NCI-H526 (cell line): ENCODE data around the gene ADGRG1.

Source experiments
- DNase-seq, 2 experiments: peaks; one replicate each; lab custom pipeline; 2025; lab: John Stamatoyannopoulos, UW

Gene ADGRG1

DNA sequence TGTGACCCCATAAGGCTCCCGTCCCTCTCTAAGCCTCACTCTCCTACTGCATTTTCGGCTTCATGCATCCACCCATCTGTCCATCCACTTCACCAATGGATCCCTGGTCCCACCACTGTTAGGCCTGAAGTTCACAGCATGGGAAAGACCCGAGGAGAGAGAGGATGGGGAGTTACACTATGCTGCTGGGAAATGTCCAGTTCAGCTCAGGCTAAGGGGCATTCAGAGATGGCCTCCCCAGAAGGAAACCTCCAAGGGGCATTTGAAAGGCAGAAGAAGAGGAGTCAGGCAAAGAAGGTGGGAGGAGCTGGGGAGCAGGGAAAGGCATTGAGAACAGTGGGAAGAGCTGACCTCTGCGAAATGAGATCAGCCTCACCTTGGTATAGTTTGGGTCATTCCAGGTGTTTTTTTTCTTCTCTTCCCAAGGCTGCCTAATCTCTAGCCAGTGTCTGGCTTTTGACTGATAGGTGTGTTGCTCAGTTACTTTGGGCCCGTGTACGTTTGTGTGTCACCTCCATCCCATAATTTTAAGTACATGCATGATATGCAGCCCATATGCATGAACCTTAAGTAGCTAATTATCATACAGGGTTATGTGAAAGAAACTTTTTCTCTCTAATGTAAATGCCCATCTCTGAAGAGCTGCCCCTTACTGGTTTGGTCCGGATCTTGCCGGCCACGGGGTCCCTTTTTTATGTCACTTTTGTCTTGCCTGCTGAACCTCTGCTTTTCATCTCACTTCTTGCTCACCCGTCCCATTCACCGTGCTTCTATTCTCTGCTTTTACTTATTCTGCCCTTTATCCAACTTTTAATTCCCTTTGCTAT is 54.6 kb downstream of the ADGRG1 start:
- no peak for DNase-seq

- no peak for DNase-seq
Observed at GRCh38 chr16:57683636-57684545, 55.5 kb downstream of the ADGRG1 start.

GRCh38 chr16:57684626-57685358 is 56.4 kb downstream of the ADGRG1 start:
- DNase-seq, result no peak

- DNase-seq, result no peak
Observed at GRCh38 chr16:57685633-57686032, 57.2 kb downstream of the ADGRG1 start.

GRCh38 chr16:57686577-57686976 is 58.1 kb downstream of the ADGRG1 start:
- DNase-seq, result no peak

DNA sequence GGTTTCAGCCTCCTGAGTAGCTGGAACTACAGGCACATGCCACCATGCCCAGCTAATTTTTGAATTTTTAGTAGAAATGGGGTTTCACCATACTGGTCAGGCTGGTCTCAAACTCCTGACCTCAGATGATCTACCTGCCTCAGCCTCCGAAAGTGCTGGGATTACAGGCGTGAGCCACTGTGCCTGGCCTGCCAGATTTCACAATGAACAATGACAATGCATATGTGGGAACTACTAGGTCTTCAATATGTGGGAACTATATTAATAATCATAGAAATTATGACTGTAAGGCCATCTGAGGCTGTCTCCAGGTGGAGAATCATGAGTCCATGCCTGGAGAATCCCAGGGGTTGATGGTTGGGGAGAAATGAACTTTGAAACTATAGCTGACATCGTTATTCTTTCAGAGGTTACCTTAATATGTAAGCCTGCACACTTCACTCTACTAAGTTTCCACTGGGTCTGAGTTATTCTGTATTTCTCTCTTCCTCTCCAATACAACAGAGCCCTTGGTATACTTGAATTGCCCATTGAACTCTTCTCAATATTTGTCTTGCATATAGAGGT is 59.0 kb downstream of the ADGRG1 start:
- no peak for DNase-seq

DNA sequence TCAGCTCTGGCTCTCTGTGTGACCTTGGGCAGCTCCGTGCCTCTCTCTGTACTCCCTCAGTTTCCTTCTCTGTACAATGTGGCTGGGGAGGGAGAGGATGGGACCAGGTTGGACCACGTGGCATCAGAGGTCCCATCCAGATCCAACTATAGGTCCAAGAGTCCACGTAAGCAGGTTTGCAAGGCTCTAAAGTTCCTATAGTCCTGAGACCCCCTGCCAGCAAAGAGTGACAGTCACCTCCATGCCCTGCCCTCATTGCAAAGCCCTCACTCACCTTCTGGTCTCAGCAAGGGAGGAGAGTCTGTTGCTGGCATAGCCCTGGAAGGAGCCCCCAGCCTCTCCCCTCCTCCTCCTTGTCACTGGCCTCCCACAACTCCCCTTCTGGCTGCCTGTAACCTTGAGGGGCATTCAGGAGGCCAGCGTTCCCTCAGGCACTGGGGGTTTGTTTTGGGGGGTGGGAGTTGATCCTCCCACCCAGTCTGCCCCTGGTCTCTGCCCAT is 60.1 kb downstream of the ADGRG1 start:
- DNase-seq, result no peak

DNA sequence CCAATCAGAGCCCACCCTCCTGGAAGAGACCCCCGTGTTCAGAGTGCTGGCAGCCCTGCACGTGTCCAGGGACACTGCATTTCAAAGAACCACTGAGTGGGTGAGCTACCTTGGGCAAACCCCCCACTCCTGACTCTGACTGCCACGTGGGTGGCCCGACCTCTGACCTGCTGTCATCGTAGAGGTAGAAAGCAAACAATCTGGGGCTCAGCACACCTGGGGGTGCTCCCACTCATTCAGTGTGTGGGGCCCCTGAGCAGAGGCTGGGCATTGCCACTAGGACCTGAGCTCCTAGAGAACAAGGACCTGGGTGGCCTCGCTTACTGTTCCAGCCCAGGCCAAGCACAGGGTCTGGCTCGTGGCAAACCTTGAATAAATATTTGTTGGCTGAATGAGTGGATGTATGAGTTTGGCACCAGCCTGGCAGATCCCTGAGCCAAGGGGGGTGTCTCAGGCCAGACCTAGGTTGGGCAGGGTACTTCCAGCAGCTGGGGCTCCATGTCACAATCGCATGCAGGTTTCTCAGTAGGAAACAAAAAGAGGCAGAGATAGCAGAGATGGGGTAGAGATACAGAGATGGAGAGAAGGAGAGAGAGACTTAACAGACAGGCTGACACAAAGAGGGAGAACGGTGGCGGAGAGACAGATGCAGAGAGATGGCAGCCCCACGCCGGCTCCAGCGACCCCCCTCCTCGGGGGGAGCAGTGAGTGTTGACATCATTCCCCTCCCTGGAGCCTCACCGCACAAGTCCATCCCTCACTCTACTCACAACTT is 60.7 kb downstream of the ADGRG1 start:
- no peak for DNase-seq

DNA sequence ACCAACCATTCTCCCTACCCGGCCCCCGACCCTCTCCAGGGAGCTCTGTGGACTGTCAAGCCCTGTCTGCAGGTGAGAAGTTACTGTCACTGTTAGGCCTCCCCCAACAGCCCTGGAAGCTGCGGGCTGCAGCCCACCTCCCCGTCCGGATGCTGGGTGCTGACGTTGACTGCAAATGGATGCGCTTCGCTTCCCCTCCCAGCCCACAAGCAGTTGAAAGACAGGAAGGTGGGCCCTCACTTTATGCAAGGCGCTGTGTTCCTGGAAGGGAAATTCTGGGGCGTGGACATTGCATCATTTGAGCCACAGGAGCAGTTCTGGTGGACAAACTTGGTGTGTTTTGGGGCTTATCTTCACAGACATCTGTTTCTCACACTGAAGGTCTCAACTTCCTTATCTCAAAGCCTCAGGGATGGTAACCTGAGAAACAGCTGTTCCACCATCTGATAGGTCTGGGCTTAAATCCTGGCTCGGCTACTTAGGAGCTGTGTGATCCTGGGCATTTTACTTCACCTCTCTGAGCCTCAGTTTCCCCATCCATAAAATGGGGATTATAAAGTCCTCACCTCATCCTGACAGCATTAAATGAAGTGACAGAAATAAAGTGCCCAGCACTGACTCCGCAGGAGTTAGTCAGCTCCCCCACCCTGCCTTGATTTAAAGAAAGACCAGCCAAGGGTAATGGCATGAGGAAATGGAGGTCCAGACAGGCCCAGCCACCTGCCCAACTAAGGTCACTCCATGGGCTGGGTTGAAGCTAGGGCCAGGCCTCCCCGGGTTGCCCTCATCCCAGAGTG is 61.5 kb downstream of the ADGRG1 start:
- DNase-seq, result no peak

DNA sequence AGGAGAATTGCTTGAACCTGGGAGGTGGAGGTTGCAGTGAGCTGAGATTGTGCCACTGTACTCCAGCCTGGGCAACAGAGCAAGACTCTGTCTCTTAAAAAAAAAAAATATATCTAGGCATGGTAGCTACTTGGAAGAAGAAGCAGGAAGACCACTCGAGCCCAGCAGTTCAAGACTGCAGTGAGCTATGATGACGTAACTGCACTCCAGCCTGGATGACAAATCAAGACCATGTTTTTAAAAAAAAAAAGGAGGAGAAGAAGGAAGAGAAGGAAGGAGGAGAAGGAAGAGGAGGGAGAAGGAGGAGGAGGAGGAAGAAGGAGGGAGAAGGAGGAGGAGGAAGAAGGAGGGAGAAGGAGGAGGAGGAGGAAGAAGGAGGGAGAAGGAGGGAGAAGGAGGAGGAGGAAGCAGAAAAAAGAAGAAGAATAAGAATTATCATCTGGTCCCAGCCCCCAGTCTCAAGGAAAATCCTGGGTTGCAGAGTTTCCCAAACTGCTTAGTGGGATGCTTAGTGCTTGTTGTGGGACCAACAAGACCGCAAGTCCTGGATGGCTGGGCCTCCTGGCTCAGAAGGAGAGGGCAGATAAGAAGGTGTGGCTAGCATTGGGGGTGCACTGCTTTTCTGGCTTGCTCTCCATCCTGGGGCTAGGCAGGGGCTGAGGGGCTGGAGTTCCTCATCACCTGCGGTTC is 62.5 kb downstream of the ADGRG1 start:
- DNase-seq, result no peak

DNA sequence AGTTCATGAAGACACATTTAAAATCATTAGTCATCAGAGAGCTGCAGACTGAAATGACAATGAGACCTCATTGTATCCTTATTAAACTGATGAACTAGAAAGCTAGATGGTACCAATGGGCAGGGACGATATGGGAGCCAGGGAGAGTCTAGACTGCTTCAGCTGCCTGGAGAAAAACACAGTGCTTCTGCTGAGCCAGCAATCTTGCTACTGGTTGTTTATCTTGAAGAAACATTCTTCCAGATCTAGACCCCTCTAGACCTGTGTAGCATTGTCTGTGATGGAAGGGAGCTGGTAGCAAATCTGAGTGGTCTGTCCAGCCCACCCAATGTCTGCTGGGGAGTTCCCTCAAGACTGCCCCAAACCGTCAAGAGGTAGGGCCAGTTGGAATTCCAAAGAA is 64.2 kb downstream of the ADGRG1 start:
- no peak for DNase-seq

GRCh38 chr16:57693550-57693949 is 65.1 kb downstream of the ADGRG1 start:
- DNase-seq, result no peak

- DNase-seq, result no peak
Observed at GRCh38 chr16:57694231-57694724, 65.8 kb downstream of the ADGRG1 start.

DNA sequence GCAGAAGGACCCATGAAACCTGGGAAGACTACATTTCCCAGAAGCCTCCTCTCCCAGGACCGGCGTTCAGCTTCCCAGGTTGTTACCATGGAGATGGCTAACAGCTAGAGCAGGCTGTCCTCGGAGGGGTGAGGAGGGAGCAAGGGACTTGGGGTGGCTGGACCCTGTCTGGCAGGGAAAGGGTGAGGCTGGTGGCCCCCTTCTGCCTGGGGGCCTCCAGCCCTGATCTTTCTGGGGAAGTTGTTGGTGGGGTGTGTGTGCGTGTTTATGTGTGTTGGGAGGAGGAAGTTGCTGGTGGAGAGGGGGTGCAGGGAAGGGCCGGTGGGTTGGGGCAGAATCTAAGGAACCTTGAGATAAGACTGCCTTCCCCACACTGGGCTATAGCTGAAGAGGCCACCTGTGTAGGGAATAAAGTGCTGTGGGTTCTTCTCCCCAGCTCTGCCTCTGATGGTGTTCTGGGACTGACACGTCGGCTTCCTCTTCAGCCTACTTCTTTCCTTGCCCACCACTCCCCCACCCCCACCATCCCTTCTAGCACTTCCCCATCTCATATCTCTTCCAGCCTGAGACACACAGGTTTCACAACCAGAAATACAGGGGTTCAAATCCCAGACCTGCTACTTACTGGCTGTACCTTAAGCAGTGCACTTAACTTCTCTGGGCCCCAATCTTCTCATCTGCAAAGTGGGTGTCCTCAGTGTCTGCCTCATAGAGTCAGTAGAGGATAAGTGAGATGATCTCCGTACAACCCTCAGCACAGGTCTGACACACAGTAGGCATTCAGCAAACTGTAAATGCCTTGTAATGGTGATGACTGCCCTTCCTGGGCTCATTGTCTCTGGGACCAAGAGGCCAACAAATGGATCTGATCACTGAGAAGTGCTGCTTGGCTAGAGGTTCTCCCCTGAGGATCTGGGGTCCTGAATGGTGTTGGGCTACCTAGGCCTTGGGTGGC is 66.6 kb downstream of the ADGRG1 start, which contains the start of gene DRC7:
Gene DRC7 (plus strand): TSS at position 82 of the 955 bp plus-strand sequence. CDS start 3,144 bp downstream, outside the sequence.
- peak; percentile 4 to 59 for DNase-seq

DNA sequence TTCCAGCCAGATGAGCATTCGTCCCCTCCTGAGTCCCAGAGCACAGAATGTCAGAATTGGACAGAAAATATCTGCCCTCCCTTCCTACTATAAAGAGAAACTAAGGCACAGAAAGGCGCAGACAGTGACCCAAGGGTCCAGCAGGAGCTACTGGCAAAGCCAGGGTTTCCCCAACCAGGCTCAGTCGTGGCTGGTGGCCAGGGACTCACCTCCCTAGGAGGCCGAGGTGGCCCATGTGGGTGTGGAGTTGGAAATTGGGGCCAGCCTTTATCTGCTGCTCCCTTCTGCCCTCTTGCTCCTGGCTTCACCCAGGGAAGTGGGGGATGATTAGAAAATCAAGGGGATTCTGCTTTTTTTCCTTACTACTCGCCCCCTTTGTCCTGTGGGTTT is 67.2 kb downstream of the ADGRG1 start:
- DNase-seq, result no peak

- no peak for DNase-seq
Observed at GRCh38 chr16:57696240-57696639, 67.8 kb downstream of the ADGRG1 start.

- no peak for DNase-seq
Observed at GRCh38 chr16:57697896-57698537, 69.6 kb downstream of the ADGRG1 start.
